ENCODE data around the gene HMX2.

The HMX2 gene

GRCh38 chr10:123133541-123134342 lies 14.2 kb upstream of the HMX2 start:
- H3K4me3 ChIP-seq (ENCODE audit: low read length in 2 of 2) = no peak overlapping the region

DNA sequence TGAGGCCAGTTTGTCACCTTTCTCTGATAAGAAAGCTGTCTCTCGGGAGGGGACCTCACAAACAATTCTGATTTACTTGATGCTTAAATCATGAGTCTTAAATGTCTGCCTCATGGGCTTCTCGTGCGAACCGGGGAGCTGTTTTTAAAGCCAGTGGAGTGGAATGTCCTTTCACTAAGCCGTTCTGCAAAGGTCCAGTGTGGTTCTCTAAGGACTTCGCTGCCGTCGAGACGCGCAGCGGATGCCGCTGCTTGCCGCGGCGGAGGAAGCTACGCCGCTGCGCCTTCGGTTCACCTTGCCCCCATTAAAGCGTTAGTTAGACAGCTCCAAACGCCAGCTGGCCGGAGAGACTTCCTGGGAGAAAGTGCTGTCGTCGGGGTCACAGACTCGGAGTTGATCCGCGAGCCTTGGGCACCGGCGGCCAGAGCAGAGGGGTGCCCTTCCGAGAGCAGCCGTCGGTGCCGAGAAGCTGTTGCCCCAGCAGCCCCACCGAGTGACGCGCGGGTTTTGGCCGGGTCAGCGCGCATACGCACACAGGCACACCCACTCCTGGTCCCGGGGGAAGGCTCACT lies 13.5 kb upstream of the HMX2 start:
- no peak overlapping the region for H2AFZ ChIP-seq (ENCODE audit: low read length)
- no CpG with 5 or more reads among the region's 42 CpGs for WGBS, 2 donors (ENCODE audit: extremely low coverage in 2 of 2, insufficient read length in 2 of 2, insufficient replicate concordance in 1 of 2)
- peaks cover 44 to 95% (median 82%) of the 10 kb centered on the region in 3 experiments for H3K27me3 ChIP-seq (ENCODE audit: control insufficient read depth in 3 of 3, insufficient read depth in 3 of 3, low read depth in 1 of 3, low read length in 3 of 3)

More at GRCh38 chr10:123133541-123134342, 14.2 kb upstream of the HMX2 start:
- DNase-seq (ENCODE audit: low spot score) = no peak
- peaks cover 5 to 10% of the 10 kb centered on the region in 2 donors for H3K4me1 ChIP-seq (ENCODE audit: control insufficient read depth in 2 of 2, insufficient read depth in 1 of 2, low read depth in 1 of 2, low read length in 2 of 2)
- no peak overlapping the region for H2BK120ac ChIP-seq (ENCODE audit: low read depth, low read length)
- H3K36me3 ChIP-seq (replicated peaks in 1 of 2; ENCODE audit: control insufficient read depth in 2 of 2, insufficient read depth in 2 of 2, low read length in 2 of 2) = no peaks in the 10 kb centered on the region
- H4K91ac ChIP-seq (ENCODE audit: low read depth, low read length, poor library complexity) = no peak overlapping the region
- peaks cover 44 to 95% (median 76%) of the 10 kb centered on the region in 3 experiments for H3K27me3 ChIP-seq (ENCODE audit: control insufficient read depth in 3 of 3, insufficient read depth in 3 of 3, low read depth in 1 of 3, low read length in 3 of 3)
- H2BK15ac ChIP-seq (ENCODE audit: low read length) = no peak overlapping the region
- peak overlapping the region; percentile 67 for H3K18ac ChIP-seq (ENCODE audit: low read length)
- H3K27ac ChIP-seq (replicated peaks; ENCODE audit: low read length) = no peak overlapping the region
- H2BK5ac ChIP-seq (ENCODE audit: low read length) = no peak overlapping the region
- H2AFZ ChIP-seq (ENCODE audit: low read length) = peak overlapping the region; percentile 87
- no peaks in the 10 kb centered on the region for H3K9me3 ChIP-seq (replicated peaks in 1 of 2; ENCODE audit: control insufficient read depth in 2 of 2, insufficient read depth in 1 of 2, low read depth in 1 of 2, low read length in 2 of 2)
- H3K79me1 ChIP-seq (ENCODE audit: low read depth, low read length) = no peaks in the 10 kb centered on the region
- H3K23ac ChIP-seq (ENCODE audit: low read depth, low read length, poor library complexity) = no peak overlapping the region
- no peak overlapping the region for H3K9ac ChIP-seq (ENCODE audit: low read depth, low read length, poor library complexity)
- H4K8ac ChIP-seq (ENCODE audit: low read depth, low read length) = no peak overlapping the region
- H3K4me2 ChIP-seq (ENCODE audit: insufficient read depth, low read length, poor library complexity, severe bottlenecking) = peak overlapping the region; percentile 27
- H2BK12ac ChIP-seq (ENCODE audit: low read length) = no peak overlapping the region
- H3K14ac ChIP-seq (ENCODE audit: low read length) = peak overlapping the region; percentile 31
- no peak overlapping the region for H3K4ac ChIP-seq (ENCODE audit: low read length)
- H2AK5ac ChIP-seq (ENCODE audit: low read depth, low read length) = no peak overlapping the region
- no CpG with 5 or more reads among the region's 40 CpGs for WGBS, 2 donors (ENCODE audit: extremely low coverage in 2 of 2, insufficient read length in 2 of 2, insufficient replicate concordance in 1 of 2)

DNA sequence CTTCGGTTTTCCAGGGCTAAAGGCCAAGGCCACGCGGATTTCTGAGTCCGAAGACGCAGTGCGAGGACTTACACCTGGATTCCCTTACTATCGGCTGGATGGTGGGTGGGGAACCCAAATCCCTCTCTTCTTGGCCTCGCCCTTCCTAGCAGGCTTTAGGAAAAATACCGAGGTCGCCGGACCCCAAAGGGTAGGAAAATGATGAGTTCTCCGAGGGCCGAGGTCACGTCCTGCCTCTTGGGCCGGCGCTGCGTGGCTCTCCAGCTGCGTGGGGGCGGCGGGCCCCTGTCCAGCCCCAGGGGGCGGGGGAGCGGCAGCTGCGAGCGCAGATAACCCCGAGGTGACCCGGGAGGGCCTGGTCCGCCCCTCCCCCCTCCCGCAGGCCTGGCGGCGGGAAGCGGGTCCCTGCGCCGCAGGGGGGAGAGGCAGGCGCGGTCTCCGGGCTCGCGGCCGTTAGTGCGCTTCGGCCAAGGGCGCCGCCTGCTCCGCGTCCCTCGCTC lies 13.0 kb upstream of the HMX2 start:
- Histone ChIP-seq H3K36me3 (replicated peaks in 1 of 2; ENCODE audit: control insufficient read depth in 2 of 2, insufficient read depth in 2 of 2, low read length in 2 of 2) (no peaks in the 10 kb centered on the region), H3K23ac (ENCODE audit: low read depth, low read length, poor library complexity) (peak overlapping the region; percentile 57), H3K27ac (replicated peaks; ENCODE audit: low read length) (no peak overlapping the region), H3K4ac (ENCODE audit: low read length) (no peak overlapping the region), H4K8ac (ENCODE audit: low read depth, low read length) (no peak overlapping the region), H3K27me3 (ENCODE audit: control insufficient read depth in 3 of 3, insufficient read depth in 3 of 3, low read depth in 1 of 3, low read length in 3 of 3) (peaks cover 44 to 96% (median 88%) of the 10 kb centered on the region in 3 experiments), H3K4me3 (ENCODE audit: low read length in 2 of 2) (no peak overlapping the region), H3K14ac (ENCODE audit: low read length) (no peak overlapping the region), H2AFZ (ENCODE audit: low read length) (peak overlapping the region; percentile 85), H2BK12ac (ENCODE audit: low read length) (no peak overlapping the region), H3K79me1 (ENCODE audit: low read depth, low read length) (no peaks in the 10 kb centered on the region), H3K18ac (ENCODE audit: low read length) (peak overlapping the region; percentile 71), H2BK120ac (ENCODE audit: low read depth, low read length) (no peak overlapping the region), H2AK5ac (ENCODE audit: low read depth, low read length) (peak overlapping the region; percentile 49), H3K4me1 (ENCODE audit: control insufficient read depth in 2 of 2, insufficient read depth in 1 of 2, low read depth in 1 of 2, low read length in 2 of 2) (peaks cover 11 to 12% of the 10 kb centered on the region in 2 donors), H4K91ac (ENCODE audit: low read depth, low read length, poor library complexity) (no peak overlapping the region), H3K9ac (ENCODE audit: low read depth, low read length, poor library complexity) (no peak overlapping the region), H3K9me3 (replicated peaks in 1 of 2; ENCODE audit: control insufficient read depth in 2 of 2, insufficient read depth in 1 of 2, low read depth in 1 of 2, low read length in 2 of 2) (no peaks in the 10 kb centered on the region), H2BK15ac (ENCODE audit: low read length) (peak overlapping the region; percentile 30), H3K4me2 (ENCODE audit: insufficient read depth, low read length, poor library complexity, severe bottlenecking) (peak overlapping the region; percentile 65), H2BK5ac (ENCODE audit: low read length) (no peak overlapping the region)
- no peak for DNase-seq (ENCODE audit: low spot score)
- WGBS, 2 donors (ENCODE audit: extremely low coverage in 2 of 2, insufficient read length in 2 of 2, insufficient replicate concordance in 1 of 2) = no CpG with 5 or more reads among the region's 46 CpGs

More for the DNA sequence above, 13.5 kb upstream of the HMX2 start:
- H3K18ac ChIP-seq (ENCODE audit: low read length) = peak overlapping the region; percentile 71
- H4K8ac ChIP-seq (ENCODE audit: low read depth, low read length) = no peak overlapping the region
- peak overlapping the region; percentile 49 for H2AK5ac ChIP-seq (ENCODE audit: low read depth, low read length)
- H4K91ac ChIP-seq (ENCODE audit: low read depth, low read length, poor library complexity) = no peak overlapping the region
- H3K14ac ChIP-seq (ENCODE audit: low read length) = no peak overlapping the region
- H3K9me3 ChIP-seq (replicated peaks in 1 of 2; ENCODE audit: control insufficient read depth in 2 of 2, insufficient read depth in 1 of 2, low read depth in 1 of 2, low read length in 2 of 2) = no peaks in the 10 kb centered on the region
- no peak overlapping the region for H3K27ac ChIP-seq (replicated peaks; ENCODE audit: low read length)
- no peak overlapping the region for H3K4me2 ChIP-seq (ENCODE audit: insufficient read depth, low read length, poor library complexity, severe bottlenecking)
- no peaks in the 10 kb centered on the region for H3K79me1 ChIP-seq (ENCODE audit: low read depth, low read length)
- DNase-seq (ENCODE audit: low spot score) = no peak
- no peak overlapping the region for H3K9ac ChIP-seq (ENCODE audit: low read depth, low read length, poor library complexity)
- H3K4me1 ChIP-seq (ENCODE audit: control insufficient read depth in 2 of 2, insufficient read depth in 1 of 2, low read depth in 1 of 2, low read length in 2 of 2) = peaks cover 6 to 10% of the 10 kb centered on the region in 2 donors
- H3K4ac ChIP-seq (ENCODE audit: low read length) = no peak overlapping the region
- H2BK5ac ChIP-seq (ENCODE audit: low read length) = no peak overlapping the region
- no peaks in the 10 kb centered on the region for H3K36me3 ChIP-seq (replicated peaks in 1 of 2; ENCODE audit: control insufficient read depth in 2 of 2, insufficient read depth in 2 of 2, low read length in 2 of 2)
- no peak overlapping the region for H2BK12ac ChIP-seq (ENCODE audit: low read length)
- H2BK15ac ChIP-seq (ENCODE audit: low read length) = peak overlapping the region; percentile 30
- no peak overlapping the region for H3K4me3 ChIP-seq (ENCODE audit: low read length in 2 of 2)
- H2BK120ac ChIP-seq (ENCODE audit: low read depth, low read length) = peak overlapping the region; percentile 40
- peak overlapping the region; percentile 57 for H3K23ac ChIP-seq (ENCODE audit: low read depth, low read length, poor library complexity)
